ENCODE results near the gene LTN1.

Gene LTN1

DNA sequence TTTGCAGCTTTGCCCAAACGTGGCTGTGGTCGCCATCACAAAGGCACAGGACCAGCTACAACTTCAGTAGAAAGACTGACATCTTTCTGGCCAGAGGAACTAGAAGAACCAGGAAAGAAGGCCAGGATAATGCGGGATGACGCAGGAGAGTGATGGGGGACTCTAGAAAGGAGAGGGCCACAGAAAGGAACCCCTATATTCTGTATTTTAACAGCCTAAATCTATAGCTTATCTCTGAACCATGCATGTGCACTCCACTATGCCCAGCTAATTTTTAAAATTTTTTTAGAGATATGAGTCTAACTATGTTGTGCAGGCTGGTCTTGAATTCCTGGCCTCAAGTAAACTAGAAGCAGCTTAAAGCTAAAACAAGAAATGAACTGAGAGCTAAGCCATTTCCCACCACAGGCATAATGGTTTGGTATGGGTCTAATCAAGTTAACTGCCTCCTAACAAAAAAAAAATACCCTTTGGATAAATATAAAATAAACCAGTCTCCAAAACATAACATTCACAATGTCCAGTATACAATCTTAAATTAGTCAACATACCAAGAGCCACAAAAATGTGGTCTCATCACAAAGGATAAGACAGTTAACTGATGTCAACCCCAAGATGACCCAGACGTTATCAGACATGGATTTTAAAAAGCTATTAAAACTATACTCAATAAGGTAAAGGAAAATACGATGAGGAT, 18.0 kb downstream of the LTN1 start:
- no peak for DNase-seq
- no peaks in the 10 kb centered on the region for H3K27me3 ChIP-seq (replicated peaks in 2 of 5; ENCODE audit: control insufficient read depth in 4 of 5, insufficient read depth in 5 of 5, low read length in 4 of 5)
- ChIA-PET POLR2A (no interaction called here), CTCF (interaction anchor here (1.1 kb wide), 1 partner anchor 9 kb away, joined by 5 read pairs; no protein-coding TSS in a partner anchor)
- 95% methylated on average over 4 of the region's 6 CpGs for WGBS (ENCODE audit: insufficient coverage)
- H3K36me3 ChIP-seq (ENCODE audit: control insufficient read depth in 4 of 4, insufficient read depth in 4 of 4, low read length in 3 of 4): peaks cover 14 to 62% (median 39%) of the 10 kb centered on the region in 4 experiments
- H3K9me3 ChIP-seq (ENCODE audit: control extremely low read depth in 1 of 5, control insufficient read depth in 4 of 5, insufficient read depth in 2 of 5, low read depth in 1 of 5, low read length in 4 of 5): peaks cover 0 to 5% (median 0%) of the 10 kb centered on the region in 5 experiments
- H3K4me3 ChIP-seq (ENCODE audit: control insufficient read depth in 1 of 7, extremely low read depth in 1 of 7, insufficient read depth in 4 of 7, low read depth in 2 of 7, low read length in 6 of 7): no peak overlapping the region
- no peaks in the 10 kb centered on the region for H3K4me1 ChIP-seq (ENCODE audit: control extremely low read depth in 1 of 4, control insufficient read depth in 4 of 4, insufficient read depth in 4 of 4, low read length in 3 of 4)
- H3K27ac ChIP-seq (ENCODE audit: insufficient read depth in 1 of 2, low read depth in 1 of 2, low read length in 2 of 2, poor library complexity in 1 of 2, severe bottlenecking in 2 of 2): no peak overlapping the region

DNA sequence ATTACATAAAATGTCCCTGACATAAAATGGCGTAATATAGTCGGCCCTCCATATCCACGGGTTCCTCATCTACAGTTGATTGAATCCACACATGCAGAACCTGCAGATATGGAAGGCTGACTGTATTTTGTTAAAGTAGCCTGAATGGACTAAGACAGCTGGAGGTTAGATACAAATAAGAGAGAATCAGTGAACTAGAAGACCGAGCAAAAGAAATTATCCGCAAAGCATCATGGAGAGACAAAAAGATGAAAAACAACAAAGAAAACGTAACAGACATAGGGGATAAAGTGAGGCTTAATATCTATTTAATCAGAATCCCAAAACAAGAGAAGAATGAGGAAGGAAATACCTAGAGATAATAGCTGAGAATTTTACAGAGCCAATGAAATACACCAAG, 20.3 kb downstream of the LTN1 start:
- no peak overlapping the region for H3K4me3 ChIP-seq (ENCODE audit: control insufficient read depth in 1 of 7, extremely low read depth in 1 of 7, insufficient read depth in 4 of 7, low read depth in 2 of 7, low read length in 6 of 7)
- WGBS (ENCODE audit: insufficient coverage): 100% methylated on average over 1 of the region's 6 CpGs
- H3K36me3 ChIP-seq (ENCODE audit: control insufficient read depth in 4 of 4, insufficient read depth in 4 of 4, low read length in 3 of 4): peaks cover 20 to 61% (median 40%) of the 10 kb centered on the region in 4 experiments
- H3K27me3 ChIP-seq (replicated peaks in 2 of 5; ENCODE audit: control insufficient read depth in 4 of 5, insufficient read depth in 5 of 5, low read length in 4 of 5): no peaks in the 10 kb centered on the region
- no peak overlapping the region for H3K27ac ChIP-seq (ENCODE audit: insufficient read depth in 1 of 2, low read depth in 1 of 2, low read length in 2 of 2, poor library complexity in 1 of 2, severe bottlenecking in 2 of 2)
- ChIA-PET POLR2A (no interaction called here), CTCF (interaction anchor here (1.0 kb wide), 1 partner anchor 11 kb away, joined by 3 read pairs; no protein-coding TSS in a partner anchor)
- H3K4me1 ChIP-seq (ENCODE audit: control extremely low read depth in 1 of 4, control insufficient read depth in 4 of 4, insufficient read depth in 4 of 4, low read length in 3 of 4): no peaks in the 10 kb centered on the region
- H3K9me3 ChIP-seq (ENCODE audit: control extremely low read depth in 1 of 5, control insufficient read depth in 4 of 5, insufficient read depth in 2 of 5, low read depth in 1 of 5, low read length in 4 of 5): peaks cover 0 to 5% (median 0%) of the 10 kb centered on the region in 5 experiments
- no peak for DNase-seq

DNA sequence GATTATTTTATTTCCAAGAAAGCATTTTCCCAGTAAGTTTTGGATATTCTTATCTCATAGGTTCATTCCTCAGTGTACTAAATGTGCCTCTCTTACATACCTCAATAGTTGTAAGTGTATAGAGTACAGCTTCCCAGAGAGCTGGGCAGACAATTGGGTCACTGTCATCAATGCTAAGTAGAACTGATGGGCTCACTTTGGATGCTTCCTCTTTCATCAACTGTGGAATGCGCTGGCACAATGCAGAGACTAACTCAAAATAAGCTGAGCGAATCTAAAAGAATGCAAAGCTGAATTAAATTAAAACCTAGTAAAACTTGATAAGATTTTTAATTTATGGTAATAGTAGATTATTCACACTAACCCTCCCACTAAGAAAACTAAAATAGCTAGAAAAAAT, 21.5 kb downstream of the LTN1 start:
- ChIA-PET POLR2A (no interaction called here), CTCF (interaction anchor here (1.5 kb wide), 1 partner anchor 19 kb away, joined by 5 read pairs; no protein-coding TSS in a partner anchor)
- H3K4me1 ChIP-seq (ENCODE audit: control extremely low read depth in 1 of 4, control insufficient read depth in 4 of 4, insufficient read depth in 4 of 4, low read length in 3 of 4): no peaks in the 10 kb centered on the region
- peak in 1 of 3 donors; percentile 8 for DNase-seq
- H3K27ac ChIP-seq (ENCODE audit: insufficient read depth in 1 of 2, low read depth in 1 of 2, low read length in 2 of 2, poor library complexity in 1 of 2, severe bottlenecking in 2 of 2): no peak overlapping the region
- peaks cover 27 to 69% (median 47%) of the 10 kb centered on the region in 4 experiments for H3K36me3 ChIP-seq (ENCODE audit: control insufficient read depth in 4 of 4, insufficient read depth in 4 of 4, low read length in 3 of 4)
- H3K27me3 ChIP-seq (replicated peaks in 2 of 5; ENCODE audit: control insufficient read depth in 4 of 5, insufficient read depth in 5 of 5, low read length in 4 of 5): no peaks in the 10 kb centered on the region
- WGBS (ENCODE audit: insufficient coverage): 100% methylated on average over 1 of the region's 2 CpGs
- peaks cover 0 to 5% (median 0%) of the 10 kb centered on the region in 5 experiments for H3K9me3 ChIP-seq (ENCODE audit: control extremely low read depth in 1 of 5, control insufficient read depth in 4 of 5, insufficient read depth in 2 of 5, low read depth in 1 of 5, low read length in 4 of 5)
- H3K4me3 ChIP-seq (ENCODE audit: control insufficient read depth in 1 of 7, extremely low read depth in 1 of 7, insufficient read depth in 4 of 7, low read depth in 2 of 7, low read length in 6 of 7): no peak overlapping the region

DNA sequence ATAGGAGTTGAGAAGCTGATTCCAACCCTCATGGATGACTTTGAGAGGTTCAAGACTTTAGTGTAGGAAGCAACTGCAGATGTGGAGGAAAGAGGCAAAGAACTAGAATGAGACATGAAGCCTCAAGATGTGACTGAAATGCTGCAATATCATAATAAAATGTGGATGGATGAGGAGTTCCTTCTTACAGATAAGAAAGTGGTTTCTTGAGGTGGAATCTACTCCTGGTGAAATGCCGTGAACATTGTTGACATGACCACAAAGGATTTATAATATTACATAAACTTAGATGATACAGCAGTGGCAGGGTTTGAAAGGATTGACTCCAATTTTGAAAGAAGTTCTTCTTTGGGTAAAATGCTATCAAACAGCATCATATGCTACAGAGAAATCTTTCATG, 28.8 kb downstream of the LTN1 start:
- H3K36me3 ChIP-seq (ENCODE audit: control insufficient read depth in 4 of 4, insufficient read depth in 4 of 4, low read length in 3 of 4): peaks cover 22 to 68% (median 47%) of the 10 kb centered on the region in 4 experiments
- ChIA-PET CTCF (no interaction called here), POLR2A (no interaction called here)
- no CpG with 5 or more reads among the region's 1 CpG for WGBS (ENCODE audit: insufficient coverage)
- peaks cover 0 to under 1% (median 0%) of the 10 kb centered on the region in 4 experiments for H3K4me1 ChIP-seq (ENCODE audit: control extremely low read depth in 1 of 4, control insufficient read depth in 4 of 4, insufficient read depth in 4 of 4, low read length in 3 of 4)
- H3K27ac ChIP-seq (ENCODE audit: insufficient read depth in 1 of 2, low read depth in 1 of 2, low read length in 2 of 2, poor library complexity in 1 of 2, severe bottlenecking in 2 of 2): no peak overlapping the region
- H3K9me3 ChIP-seq (ENCODE audit: control extremely low read depth in 1 of 5, control insufficient read depth in 4 of 5, insufficient read depth in 2 of 5, low read depth in 1 of 5, low read length in 4 of 5): no peaks in the 10 kb centered on the region
- H3K27me3 ChIP-seq (replicated peaks in 2 of 5; ENCODE audit: control insufficient read depth in 4 of 5, insufficient read depth in 5 of 5, low read length in 4 of 5): no peaks in the 10 kb centered on the region
- no peak for DNase-seq
- H3K4me3 ChIP-seq (ENCODE audit: control insufficient read depth in 1 of 7, extremely low read depth in 1 of 7, insufficient read depth in 4 of 7, low read depth in 2 of 7, low read length in 6 of 7): no peak overlapping the region

DNA sequence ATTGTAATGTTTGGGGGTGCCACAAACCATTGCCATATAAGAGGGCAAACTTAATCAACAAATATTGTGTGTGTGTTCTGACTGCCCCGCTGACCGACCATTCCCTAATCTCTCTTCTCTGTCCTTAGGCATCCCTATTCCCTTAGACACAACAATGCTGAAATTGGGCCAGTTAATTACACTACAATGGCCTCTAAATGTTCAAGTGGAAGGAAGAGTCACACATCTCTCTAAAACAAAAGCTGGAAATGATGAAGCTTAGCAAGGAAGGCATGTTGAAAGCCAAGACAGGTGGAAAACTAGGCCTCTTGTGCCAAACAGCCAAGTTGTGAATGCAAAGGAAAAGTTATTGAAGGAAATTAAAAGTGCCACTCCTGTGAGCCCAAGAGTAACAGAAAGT, 30.2 kb downstream of the LTN1 start:
- H3K4me1 ChIP-seq (ENCODE audit: control extremely low read depth in 1 of 4, control insufficient read depth in 4 of 4, insufficient read depth in 4 of 4, low read length in 3 of 4): peaks cover 0 to 2% (median 0%) of the 10 kb centered on the region in 4 experiments
- ChIA-PET POLR2A (no interaction called here), CTCF (no interaction called here)
- DNase-seq: no peak
- H3K27me3 ChIP-seq (replicated peaks in 2 of 5; ENCODE audit: control insufficient read depth in 4 of 5, insufficient read depth in 5 of 5, low read length in 4 of 5): no peaks in the 10 kb centered on the region
- no peak overlapping the region for H3K27ac ChIP-seq (ENCODE audit: insufficient read depth in 1 of 2, low read depth in 1 of 2, low read length in 2 of 2, poor library complexity in 1 of 2, severe bottlenecking in 2 of 2)
- no peak overlapping the region for H3K4me3 ChIP-seq (ENCODE audit: control insufficient read depth in 1 of 7, extremely low read depth in 1 of 7, insufficient read depth in 4 of 7, low read depth in 2 of 7, low read length in 6 of 7)
- no peaks in the 10 kb centered on the region for H3K9me3 ChIP-seq (ENCODE audit: control extremely low read depth in 1 of 5, control insufficient read depth in 4 of 5, insufficient read depth in 2 of 5, low read depth in 1 of 5, low read length in 4 of 5)
- WGBS (ENCODE audit: insufficient coverage): no CpG with 5 or more reads among the region's 2 CpGs
- peaks cover 20 to 64% (median 44%) of the 10 kb centered on the region in 4 experiments for H3K36me3 ChIP-seq (ENCODE audit: control insufficient read depth in 4 of 4, insufficient read depth in 4 of 4, low read length in 3 of 4)

DNA sequence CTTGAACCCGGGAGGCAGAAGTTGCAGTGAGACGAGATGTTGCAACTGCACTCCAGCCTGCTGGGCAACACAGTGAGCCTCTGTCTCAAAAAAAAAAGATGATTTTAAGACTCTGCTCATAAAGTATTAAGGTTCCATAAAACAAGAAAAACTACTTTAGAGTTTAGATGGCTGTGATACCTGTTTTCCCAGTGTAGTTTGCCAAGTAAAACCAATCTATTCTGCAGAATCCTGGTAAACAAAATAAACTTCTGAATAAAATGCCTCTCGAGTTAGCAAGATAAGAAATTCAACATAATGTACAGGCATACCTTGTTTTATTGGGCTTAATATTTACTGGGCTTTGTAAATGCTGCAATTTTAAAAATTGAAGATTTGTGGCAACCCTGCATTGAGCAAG, 30.8 kb downstream of the LTN1 start:
- Histone ChIP-seq H3K27ac (ENCODE audit: insufficient read depth in 1 of 2, low read depth in 1 of 2, low read length in 2 of 2, poor library complexity in 1 of 2, severe bottlenecking in 2 of 2) (no peak overlapping the region), H3K36me3 (ENCODE audit: control insufficient read depth in 4 of 4, insufficient read depth in 4 of 4, low read length in 3 of 4) (peaks cover 17 to 58% (median 38%) of the 10 kb centered on the region in 4 experiments), H3K27me3 (replicated peaks in 2 of 5; ENCODE audit: control insufficient read depth in 4 of 5, insufficient read depth in 5 of 5, low read length in 4 of 5) (no peaks in the 10 kb centered on the region), H3K4me1 (ENCODE audit: control extremely low read depth in 1 of 4, control insufficient read depth in 4 of 4, insufficient read depth in 4 of 4, low read length in 3 of 4) (peaks cover 0 to 2% (median 0%) of the 10 kb centered on the region in 4 experiments), H3K4me3 (ENCODE audit: control insufficient read depth in 1 of 7, extremely low read depth in 1 of 7, insufficient read depth in 4 of 7, low read depth in 2 of 7, low read length in 6 of 7) (no peak overlapping the region), H3K9me3 (ENCODE audit: control extremely low read depth in 1 of 5, control insufficient read depth in 4 of 5, insufficient read depth in 2 of 5, low read depth in 1 of 5, low read length in 4 of 5) (no peaks in the 10 kb centered on the region)
- POLR2A ChIA-PET: no interaction called here
- 100% methylated on average over 2 of the region's 3 CpGs for WGBS (ENCODE audit: insufficient coverage)
- DNase-seq: no peak
- CTCF ChIA-PET: interaction anchor here (0.7 to 0.8 kb wide), 2 partner anchors 14 to 346 kb away, joined by 3 read pairs; no protein-coding TSS in a partner anchor

DNA sequence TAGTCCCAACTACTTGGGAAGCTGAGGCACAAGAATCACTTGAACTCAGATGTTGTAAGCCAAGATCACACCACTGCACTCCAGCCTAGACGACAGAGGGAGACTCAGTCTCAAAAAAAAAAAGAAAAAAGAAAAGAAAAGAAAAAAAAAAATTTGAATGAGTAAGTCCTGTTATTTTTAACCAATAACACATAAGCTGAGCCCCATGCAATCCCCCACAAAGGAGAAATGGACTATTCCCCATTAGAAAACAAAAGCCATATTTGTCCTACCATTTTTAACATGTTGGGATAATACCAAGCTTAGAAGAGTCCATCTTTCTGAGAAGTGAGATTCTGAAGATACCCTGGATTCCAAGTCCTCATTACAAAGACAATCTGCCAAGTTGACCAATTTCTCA, 32.4 kb downstream of the LTN1 start:
- Histone ChIP-seq H3K27ac (ENCODE audit: insufficient read depth in 1 of 2, low read depth in 1 of 2, low read length in 2 of 2, poor library complexity in 1 of 2, severe bottlenecking in 2 of 2) (no peak overlapping the region), H3K4me1 (ENCODE audit: control extremely low read depth in 1 of 4, control insufficient read depth in 4 of 4, insufficient read depth in 4 of 4, low read length in 3 of 4) (peaks cover 0 to 2% (median 0%) of the 10 kb centered on the region in 4 experiments), H3K9me3 (ENCODE audit: control extremely low read depth in 1 of 5, control insufficient read depth in 4 of 5, insufficient read depth in 2 of 5, low read depth in 1 of 5, low read length in 4 of 5) (no peaks in the 10 kb centered on the region), H3K4me3 (ENCODE audit: control insufficient read depth in 1 of 7, extremely low read depth in 1 of 7, insufficient read depth in 4 of 7, low read depth in 2 of 7, low read length in 6 of 7) (no peak overlapping the region), H3K27me3 (replicated peaks in 2 of 5; ENCODE audit: control insufficient read depth in 4 of 5, insufficient read depth in 5 of 5, low read length in 4 of 5) (no peaks in the 10 kb centered on the region), H3K36me3 (ENCODE audit: control insufficient read depth in 4 of 4, insufficient read depth in 4 of 4, low read length in 3 of 4) (peaks cover 11 to 55% (median 28%) of the 10 kb centered on the region in 4 experiments)
- CTCF ChIA-PET: no interaction called here
- DNase-seq: no peak
- no CpG with 5 or more reads among the region's 1 CpG for WGBS (ENCODE audit: insufficient coverage)
- POLR2A ChIA-PET: interaction anchor here (0.6 kb wide), 2 partner anchors 9 to 447 kb away, joined by 3 to 6 read pairs; no protein-coding TSS in a partner anchor

All from common myeloid progenitor, CD34-positive (primary cell).